ENCODE results near the gene TREH.

DNA sequence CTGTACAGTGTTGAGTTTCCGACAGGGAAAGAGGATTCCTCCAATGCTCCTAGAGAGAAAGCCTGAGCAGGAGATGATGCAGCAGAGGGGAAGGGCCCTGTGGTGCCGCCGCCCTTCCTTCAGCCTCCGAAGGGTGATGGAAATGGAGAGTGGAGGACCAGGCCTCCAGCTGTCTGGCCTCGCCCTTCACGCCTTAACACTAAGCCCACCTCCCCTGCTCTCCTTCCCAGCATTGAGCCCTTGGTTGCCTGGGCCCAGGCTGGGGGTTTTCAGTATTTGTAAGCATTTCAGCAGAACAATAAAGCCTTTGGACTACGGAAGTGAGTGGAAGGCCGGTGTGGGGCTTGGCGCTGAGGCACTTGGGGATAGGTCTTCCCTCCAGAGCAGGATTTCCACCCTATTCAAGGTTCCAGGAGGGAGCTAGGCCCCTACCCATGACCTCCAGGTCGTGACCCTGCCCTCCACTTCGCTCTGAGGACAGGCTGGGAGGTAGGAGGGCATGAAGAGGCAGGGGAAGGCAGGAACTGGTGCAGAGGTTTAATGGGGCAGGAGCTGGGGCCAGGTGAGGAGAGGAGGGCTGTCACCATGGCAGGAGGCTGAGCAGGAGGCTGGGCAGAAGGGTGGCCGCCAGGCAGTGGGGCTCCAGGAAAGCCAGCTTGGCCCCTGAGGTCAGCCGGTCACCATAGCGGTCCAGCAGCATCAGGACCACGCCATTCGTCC lies 21.6 kb downstream of the TREH start:
- TF ChIP-seq, protein P1, sequence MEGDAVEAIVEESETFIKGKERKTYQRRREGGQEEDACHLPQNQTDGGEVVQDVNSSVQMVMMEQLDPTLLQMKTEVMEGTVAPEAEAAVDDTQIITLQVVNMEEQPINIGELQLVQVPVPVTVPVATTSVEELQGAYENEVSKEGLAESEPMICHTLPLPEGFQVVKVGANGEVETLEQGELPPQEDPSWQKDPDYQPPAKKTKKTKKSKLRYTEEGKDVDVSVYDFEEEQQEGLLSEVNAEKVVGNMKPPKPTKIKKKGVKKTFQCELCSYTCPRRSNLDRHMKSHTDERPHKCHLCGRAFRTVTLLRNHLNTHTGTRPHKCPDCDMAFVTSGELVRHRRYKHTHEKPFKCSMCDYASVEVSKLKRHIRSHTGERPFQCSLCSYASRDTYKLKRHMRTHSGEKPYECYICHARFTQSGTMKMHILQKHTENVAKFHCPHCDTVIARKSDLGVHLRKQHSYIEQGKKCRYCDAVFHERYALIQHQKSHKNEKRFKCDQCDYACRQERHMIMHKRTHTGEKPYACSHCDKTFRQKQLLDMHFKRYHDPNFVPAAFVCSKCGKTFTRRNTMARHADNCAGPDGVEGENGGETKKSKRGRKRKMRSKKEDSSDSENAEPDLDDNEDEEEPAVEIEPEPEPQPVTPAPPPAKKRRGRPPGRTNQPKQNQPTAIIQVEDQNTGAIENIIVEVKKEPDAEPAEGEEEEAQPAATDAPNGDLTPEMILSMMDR (IDR thresholded peaks at IDR 0.05) = no peak
- no peak for TF ChIP-seq POLR2A (IDR thresholded peaks at IDR 0.05)

All from uterus (tissue), 2 donors.